Heart left ventricle (tissue), 13 donors: ENCODE data around the gene FNDC3B.

Experiments
- CTCF ChIP-seq, 12 donors: fragments of 200-600 bp; sonication (generic) in 4 of 12; IDR thresholded peaks; one replicate each; pipeline versions ENCODE4 v1.5.0 to v1.8.0; 2018 to 2022; ENCODE audit warnings: antibody characterized with exemption in 12 of 12, mild to moderate bottlenecking in 5 of 12
- POLR2A ChIP-seq, 2 donors: fragments of 450-650 bp; IDR thresholded peaks; one replicate each; pipeline ENCODE4 v1.6.1; 2017; ENCODE audit warnings: antibody characterized with exemption in 2 of 2, mild to moderate bottlenecking in 2 of 2, moderate library complexity in 2 of 2
- donor health status: ischemic (EF 13 %, LVEDD 7.1; RV severe dilation, severe dysfunction).
- donor health status: DM: no; HTN: yes; CAD: no.
- donor health status: DM: no; HTN: no; CAD: no.
- donor health status: ischemic (EF 25% LVEDD 6.9; RV normal size, moderate dysfunction).
- donor health status: ischemic (EF 25% LVEDD 5.7; RV mildly dilated, moderate dysfunction).
- donor health status: ischemic (EF 35%, LVEDD 5.7; RV mildly dilated, moderate dysfunction).
- donor health status: nonischemic (EF 11% LVEDD 7.7; RV severe dilation, severe dysfunction).
- donor health status: DM: yes; HTN: yes; CAD: no.
- donor health status: PGD.
- donor health status: ischemic (EF 29% LVEDD 5.4; RV normal size, mild dysfunction).
- donor health status: nonischemic (EF 23%, LVEDD 6.1; RV moderate dilation, normal function).

- TF ChIP-seq CTCF (IDR thresholded peaks at IDR 0.05) (no peak), POLR2A (IDR thresholded peaks at IDR 0.05) (no peak)
These were observed 398.8 kb downstream of the FNDC3B start for GRCh38 chr3:172438186-172438585.
